ENCODE results near the gene DUSP2. TPM values are rescaled to one million over a fixed set of nuclear protein-coding genes. Genes with fewer than 3 reads are reported as not detected.

DUSP2 gene
- total and polyA plus RNA-seq, 9 of the 15 experiments (the other 6 are each of a cell fraction or from before 2014, with no cell fraction given) = 0.04 to 0.18 TPM; not detected in 7

DNA sequence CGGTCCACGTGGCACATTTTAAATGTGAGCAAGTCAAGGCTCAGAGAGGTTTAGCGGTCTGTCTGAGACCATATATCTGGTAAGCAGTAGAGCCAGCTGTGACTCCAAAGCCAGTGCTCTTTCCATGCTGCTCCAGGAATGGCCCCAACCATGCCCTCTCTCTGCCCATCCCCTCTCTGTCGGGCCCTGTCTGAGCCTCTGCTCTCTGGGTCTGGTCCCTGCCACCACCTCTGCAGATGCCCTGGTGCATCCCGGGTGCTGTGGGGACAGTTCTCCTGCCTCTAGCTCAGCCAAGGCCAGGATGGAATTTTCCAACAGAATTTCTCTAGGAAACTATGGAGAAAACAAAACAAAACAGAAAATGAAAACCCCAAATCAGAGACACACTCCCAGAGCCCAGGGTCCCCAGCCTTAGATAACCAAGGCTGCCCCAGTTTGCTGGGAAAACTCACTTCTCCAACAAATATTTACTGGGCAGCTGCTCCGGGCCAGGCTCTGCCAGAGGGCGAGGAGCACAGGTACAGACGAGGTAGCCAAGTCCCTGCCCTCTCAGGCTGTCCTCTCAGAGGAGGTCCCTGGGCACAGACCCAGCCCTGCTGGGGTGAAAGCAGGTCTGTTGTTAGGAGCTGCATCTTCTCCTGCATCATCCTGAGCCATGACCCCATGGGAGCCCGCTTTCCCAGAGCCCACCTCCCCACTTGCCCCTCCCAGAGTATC, 38.1 kb downstream of the DUSP2 start:
- ChIA-PET POLR2A (no interaction called here), CTCF (ENCODE audit: low intra/inter-chr PET ratio) (no interaction called here)
- no peak for ATAC-seq
- no peak for DNase-seq (ENCODE audit: extremely low read depth in 1 of 4, low spot score in 3 of 4)
- Histone ChIP-seq H3K36me3 (ENCODE audit: control insufficient read depth, insufficient read depth, low read length) (no peaks in the 10 kb centered on the region), H3K27me3 (ENCODE audit: control insufficient read depth in 2 of 2, insufficient read depth in 2 of 2, low read length in 2 of 2) (peaks cover 0 to 49% of the 10 kb centered on the region in 2 experiments; a peak in 3 of 5 replicates), H3K4me1 (replicated peaks in 1 of 2; ENCODE audit: control insufficient read depth in 2 of 2, insufficient read depth in 2 of 2, low read length in 2 of 2) (peaks cover 0 to 7% of the 10 kb centered on the region in 2 experiments; a peak in 2 of 5 replicates), H3K4me3 (no peak overlapping the region), H3K9me1 (ENCODE audit: control insufficient read depth, insufficient read depth, low read length) (no peaks in the 10 kb centered on the region), H4K20me1 (replicated peaks; ENCODE audit: control insufficient read depth, insufficient read depth, low read length) (no peaks in the 10 kb centered on the region), H3K27ac (ENCODE audit: extremely low read depth, low read depth, low read length) (no peak overlapping the region), H3K9me3 (replicated peaks; ENCODE audit: control insufficient read depth, insufficient read depth, low read depth, low read length) (no peaks in the 10 kb centered on the region), H3K4me2 (ENCODE audit: insufficient read depth, low read length) (no peak overlapping the region), H3K9ac (ENCODE audit: insufficient read depth in 1 of 2, low read depth in 2 of 2, low read length in 2 of 2) (no peak overlapping the region; a peak in 1 of 4 replicates), H3K79me2 (ENCODE audit: control insufficient read depth, insufficient read depth, low read length) (no peaks in the 10 kb centered on the region), H2AFZ (ENCODE audit: low read depth, low read length) (no peak overlapping the region)
- 2% methylated on average over 9 of the region's 9 CpGs for WGBS (ENCODE audit: insufficient coverage, low coverage, missing lambda C conversion rate)
- in situ Hi-C loops (cut with MboI) (no loop called here), intact Hi-C loops (cut with micrococcal nuclease) (no loop called here)
- FAIRE-seq = no peak
- TF ChIP-seq ZNF551 (CRISPR knock-in tag; IDR thresholded peaks at IDR 0.05) = no peak
- no peak for TF ChIP-seq DPF2 (IDR thresholded peaks at IDR 0.05)
- no peak for TF ChIP-seq ZNF347 (CRISPR knock-in tag; IDR thresholded peaks at IDR 0.05; ENCODE audit: low read depth)
- TF ChIP-seq, protein P1, sequence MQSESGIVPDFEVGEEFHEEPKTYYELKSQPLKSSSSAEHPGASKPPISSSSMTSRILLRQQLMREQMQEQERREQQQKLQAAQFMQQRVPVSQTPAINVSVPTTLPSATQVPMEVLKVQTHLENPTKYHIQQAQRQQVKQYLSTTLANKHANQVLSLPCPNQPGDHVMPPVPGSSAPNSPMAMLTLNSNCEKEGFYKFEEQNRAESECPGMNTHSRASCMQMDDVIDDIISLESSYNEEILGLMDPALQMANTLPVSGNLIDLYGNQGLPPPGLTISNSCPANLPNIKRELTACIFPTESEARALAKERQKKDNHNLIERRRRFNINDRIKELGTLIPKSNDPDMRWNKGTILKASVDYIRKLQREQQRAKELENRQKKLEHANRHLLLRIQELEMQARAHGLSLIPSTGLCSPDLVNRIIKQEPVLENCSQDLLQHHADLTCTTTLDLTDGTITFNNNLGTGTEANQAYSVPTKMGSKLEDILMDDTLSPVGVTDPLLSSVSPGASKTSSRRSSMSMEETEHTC (IDR thresholded peaks at IDR 0.05) = no peak
- no peak for TF ChIP-seq RUNX1 (IDR thresholded peaks at IDR 0.05; ENCODE audit: low read depth)
- TF ChIP-seq SMAD2 (IDR thresholded peaks at IDR 0.05; ENCODE audit: low read depth, low read length) = no peak
- no peak for TF ChIP-seq ZNF165 (CRISPR knock-in tag; IDR thresholded peaks at IDR 0.05; ENCODE audit: borderline replicate concordance)
- TF ChIP-seq HEY1 (CRISPR knock-in tag; IDR thresholded peaks at IDR 0.05; ENCODE audit: borderline replicate concordance) = no peak
- no peak for TF ChIP-seq CBFB (CRISPR knock-in tag; IDR thresholded peaks at IDR 0.05)
- no peak for TF ChIP-seq ZNF41 (CRISPR knock-in tag; conservative IDR thresholded peaks at IDR 0.05)
- TF ChIP-seq, protein P2, sequence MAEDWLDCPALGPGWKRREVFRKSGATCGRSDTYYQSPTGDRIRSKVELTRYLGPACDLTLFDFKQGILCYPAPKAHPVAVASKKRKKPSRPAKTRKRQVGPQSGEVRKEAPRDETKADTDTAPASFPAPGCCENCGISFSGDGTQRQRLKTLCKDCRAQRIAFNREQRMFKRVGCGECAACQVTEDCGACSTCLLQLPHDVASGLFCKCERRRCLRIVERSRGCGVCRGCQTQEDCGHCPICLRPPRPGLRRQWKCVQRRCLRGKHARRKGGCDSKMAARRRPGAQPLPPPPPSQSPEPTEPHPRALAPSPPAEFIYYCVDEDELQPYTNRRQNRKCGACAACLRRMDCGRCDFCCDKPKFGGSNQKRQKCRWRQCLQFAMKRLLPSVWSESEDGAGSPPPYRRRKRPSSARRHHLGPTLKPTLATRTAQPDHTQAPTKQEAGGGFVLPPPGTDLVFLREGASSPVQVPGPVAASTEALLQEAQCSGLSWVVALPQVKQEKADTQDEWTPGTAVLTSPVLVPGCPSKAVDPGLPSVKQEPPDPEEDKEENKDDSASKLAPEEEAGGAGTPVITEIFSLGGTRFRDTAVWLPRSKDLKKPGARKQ (CRISPR knock-in tag; IDR thresholded peaks at IDR 0.05) = no peak
- BruUV-seq (replicated peaks) = no TSS peak

All from K562 (cell line).